Measurements from ENCODE around the gene RASSF5.
A peak's percentile ranks its signal among the peaks of the same experiment; 100 is the strongest.

RASSF5 gene, protein sequence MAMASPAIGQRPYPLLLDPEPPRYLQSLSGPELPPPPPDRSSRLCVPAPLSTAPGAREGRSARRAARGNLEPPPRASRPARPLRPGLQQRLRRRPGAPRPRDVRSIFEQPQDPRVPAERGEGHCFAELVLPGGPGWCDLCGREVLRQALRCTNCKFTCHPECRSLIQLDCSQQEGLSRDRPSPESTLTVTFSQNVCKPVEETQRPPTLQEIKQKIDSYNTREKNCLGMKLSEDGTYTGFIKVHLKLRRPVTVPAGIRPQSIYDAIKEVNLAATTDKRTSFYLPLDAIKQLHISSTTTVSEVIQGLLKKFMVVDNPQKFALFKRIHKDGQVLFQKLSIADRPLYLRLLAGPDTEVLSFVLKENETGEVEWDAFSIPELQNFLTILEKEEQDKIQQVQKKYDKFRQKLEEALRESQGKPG

DNA sequence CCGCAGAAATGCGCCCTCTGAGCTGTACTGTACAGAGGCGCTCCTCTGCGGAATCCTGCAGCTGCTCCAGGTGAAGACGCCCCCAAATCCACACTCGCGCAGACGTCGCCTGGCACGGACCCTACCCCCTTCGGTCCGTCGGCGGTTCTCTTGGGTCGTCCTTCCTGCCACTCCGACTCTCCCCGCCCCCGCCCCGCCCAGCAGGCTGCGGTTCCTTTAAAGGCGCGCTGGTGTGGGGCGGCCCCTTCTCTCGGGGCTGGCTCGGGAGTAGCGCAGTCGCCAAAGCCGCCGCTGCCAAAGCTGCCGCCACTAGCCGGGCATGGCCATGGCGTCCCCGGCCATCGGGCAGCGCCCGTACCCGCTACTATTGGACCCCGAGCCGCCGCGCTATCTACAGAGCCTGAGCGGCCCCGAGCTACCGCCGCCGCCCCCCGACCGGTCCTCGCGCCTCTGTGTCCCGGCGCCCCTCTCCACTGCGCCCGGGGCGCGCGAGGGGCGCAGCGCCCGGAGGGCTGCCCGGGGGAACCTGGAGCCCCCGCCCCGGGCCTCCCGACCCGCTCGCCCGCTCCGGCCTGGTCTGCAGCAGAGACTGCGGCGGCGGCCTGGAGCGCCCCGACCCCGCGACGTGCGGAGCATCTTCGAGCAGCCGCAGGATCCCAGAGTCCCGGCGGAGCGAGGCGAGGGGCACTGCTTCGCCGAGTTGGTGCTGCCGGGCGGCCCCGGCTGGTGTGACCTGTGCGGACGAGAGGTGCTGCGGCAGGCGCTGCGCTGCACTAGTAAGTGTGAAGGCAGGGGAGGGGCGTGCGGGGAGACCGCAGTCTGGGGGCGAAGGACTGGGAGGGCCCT, at the start of gene RASSF5:
TSS of gene RASSF5 (plus strand) at position 248 of the 846 bp plus-strand sequence. CDS start at position 320, 72 bp downstream.
- peak; percentile 89 for DNase-seq

DNA sequence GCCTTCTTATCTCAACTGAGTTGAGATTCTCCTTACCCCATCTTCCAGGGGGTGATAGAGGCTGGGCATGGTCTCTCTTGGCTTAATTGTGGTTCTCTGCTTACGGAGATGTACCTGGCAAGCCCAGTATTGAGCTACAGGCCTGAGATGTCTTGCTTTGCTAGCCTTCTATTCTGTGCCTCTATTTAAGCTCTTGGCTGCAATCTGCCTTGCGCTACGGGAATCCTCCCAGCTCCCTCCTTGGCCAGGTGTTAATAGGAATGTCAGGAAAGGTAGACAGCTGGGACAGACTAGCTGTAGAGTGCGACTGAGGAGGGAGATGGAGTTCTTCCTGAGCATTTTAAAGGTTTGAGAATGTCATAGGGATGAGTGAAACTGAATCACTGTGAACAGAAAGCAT, 47.6 kb upstream of the RASSF5 start:
- ATAC-seq (no peak), DNase-seq (no peak)

More for the DNA sequence above, at the start of gene RASSF5:
- peak; percentile 71 for ATAC-seq

DNA sequence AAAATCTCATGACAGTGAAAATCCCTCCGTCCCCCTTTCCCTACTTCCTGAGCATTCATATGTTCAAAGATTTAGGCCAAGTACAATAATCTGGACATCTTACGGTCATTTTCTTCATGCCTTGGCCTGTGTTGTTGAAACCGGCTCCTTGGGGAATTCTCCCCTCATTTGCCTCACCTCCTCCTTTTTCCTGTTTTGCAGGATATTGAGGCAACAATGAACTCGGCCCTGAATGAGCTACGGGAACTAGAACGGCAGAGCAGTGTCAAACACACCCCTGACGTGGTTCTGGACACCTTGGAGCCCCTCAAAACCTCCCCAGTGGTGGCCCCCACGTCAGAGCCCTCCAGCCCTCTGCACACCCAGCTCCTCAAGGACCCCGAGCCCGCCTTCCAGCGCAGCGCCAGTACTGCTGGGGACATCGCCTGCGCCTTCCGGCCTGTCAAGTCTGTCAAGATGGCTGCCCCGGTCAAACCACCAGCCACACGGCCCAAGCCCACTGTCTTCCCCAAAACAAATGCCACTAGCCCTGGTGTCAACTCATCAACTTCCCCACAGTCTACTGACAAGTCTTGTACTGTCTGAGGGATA, 46.4 kb upstream of the RASSF5 start:
- ATAC-seq (no peak), DNase-seq (no peak)

DNA sequence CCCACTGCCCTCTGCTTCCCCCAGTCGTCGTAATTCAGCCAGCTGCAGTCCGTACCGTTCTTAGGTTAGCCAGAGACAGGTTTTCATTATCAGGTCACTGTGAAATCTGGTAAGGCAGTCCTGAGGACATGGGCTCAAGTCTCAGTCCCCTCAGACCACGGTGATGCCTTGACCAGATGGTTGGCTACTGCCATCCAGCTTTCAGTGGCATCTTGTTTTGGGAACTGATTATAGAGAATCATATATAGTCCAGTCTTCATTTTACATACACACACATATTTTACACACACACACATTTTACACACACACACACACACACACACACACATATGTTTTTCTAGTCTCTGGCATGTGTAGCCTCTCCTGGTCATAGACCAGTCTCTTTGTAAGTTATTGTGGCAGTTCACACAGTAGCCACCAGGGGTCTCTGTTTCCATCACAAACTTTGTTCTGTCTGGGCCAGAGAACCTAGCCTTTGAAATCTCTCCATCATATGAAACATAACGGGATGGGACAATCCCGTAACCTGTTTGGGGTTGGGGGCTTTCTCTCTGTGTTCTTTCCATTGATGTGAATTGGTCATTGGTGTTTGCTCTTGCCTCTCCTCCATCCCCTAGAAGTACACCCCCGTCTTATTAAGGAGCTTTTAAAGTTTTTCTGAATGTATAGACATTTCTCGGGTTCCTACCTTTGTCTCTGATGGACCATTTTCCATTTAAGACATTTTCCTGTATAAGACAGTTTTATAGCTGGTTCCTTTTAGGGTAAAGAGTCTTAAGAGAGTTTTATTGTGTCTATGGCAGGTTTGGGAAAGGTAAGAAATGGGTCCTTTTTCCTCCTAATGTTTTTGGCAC, 45.5 kb upstream of the RASSF5 start:
- ATAC-seq (peak; percentile 56), DNase-seq (peak; percentile 78)

DNA sequence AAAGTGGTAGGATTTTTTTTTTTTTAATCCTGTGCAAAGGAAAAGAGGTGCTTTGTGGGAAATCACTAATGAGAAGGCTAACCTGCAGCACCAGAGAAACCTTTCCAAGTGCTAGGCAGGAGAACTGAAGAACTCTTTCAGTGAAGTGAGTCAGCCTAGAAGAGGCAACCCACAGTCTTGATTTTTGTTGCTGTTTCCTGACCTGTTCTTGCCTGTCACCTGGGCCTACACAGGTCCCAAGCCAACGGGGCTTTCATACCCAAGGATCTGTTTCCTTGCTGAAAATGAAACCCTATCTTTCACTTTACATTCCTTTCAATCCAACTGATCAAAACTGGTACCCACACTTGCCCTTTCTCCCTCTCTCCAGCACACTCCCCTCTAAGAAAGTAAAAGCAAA, 44.2 kb upstream of the RASSF5 start:
- peak; percentile 47 for ATAC-seq
- DNase-seq, result no peak

DNA sequence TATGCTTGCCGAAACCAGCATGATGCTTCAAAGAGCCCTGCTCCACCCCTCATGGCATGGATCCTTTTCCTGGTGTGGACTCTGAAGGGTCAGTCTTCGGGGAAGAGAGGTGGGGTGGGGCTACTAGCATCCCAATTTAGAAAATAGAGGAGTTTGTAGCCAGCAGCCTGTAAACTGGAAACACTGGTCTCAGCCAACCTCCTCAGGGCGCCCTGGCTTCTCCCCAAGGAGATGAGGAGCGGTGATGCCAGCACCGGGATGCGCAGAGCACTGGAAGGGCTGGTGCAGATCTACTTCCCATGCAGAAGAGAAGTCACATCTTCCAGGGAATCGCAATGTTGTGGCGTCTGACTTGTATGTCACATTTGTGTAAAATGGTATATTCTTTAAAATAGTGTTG, 43.4 kb upstream of the RASSF5 start:
- ATAC-seq (no peak), DNase-seq (no peak)

DNA sequence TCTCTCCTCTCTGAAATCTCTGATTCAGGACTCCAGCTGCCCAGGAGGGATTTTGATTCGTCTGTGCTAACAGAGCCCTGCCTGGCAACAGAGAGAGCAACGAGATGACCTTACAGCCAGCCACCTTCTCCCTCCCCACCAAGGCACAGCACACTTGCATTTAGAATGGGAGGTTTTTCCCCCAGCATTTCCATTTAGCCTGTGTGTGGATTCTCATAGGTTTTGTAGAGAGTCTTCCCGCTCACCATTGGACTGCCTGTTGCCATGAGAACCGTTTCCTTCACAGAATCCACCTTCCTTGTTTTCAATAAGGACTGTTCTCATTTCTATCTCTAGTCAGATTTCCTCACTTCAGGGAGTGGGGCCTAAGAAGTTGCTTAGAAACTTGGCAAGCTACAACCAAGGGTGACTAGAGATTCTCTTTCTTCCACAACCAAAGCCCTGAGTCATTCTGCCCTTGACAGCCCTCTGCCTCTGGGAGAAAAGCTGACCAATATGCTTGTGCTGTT, 42.8 kb upstream of the RASSF5 start:
- DNase-seq (no peak), ATAC-seq (peak; percentile 30)

DNA sequence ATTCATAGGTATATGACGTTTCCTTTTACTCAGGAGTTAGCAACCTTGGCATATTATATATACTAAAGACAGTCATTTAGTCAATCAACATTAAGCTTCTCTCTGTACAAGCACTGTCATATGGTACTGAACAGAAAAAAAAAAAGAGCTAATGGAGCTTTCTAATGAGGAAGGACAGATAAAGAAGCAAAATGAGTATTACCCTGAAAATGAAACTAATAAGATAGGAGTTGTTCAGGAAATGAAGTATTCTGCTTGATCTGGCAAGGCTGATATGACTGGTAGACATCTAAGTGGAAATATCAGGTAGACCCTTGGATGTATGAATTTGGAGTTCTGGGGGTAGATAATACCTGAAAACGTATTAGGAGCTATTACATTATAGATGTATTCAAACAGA, 41.4 kb upstream of the RASSF5 start:
- ATAC-seq, result no peak
- DNase-seq, result no peak

DNA sequence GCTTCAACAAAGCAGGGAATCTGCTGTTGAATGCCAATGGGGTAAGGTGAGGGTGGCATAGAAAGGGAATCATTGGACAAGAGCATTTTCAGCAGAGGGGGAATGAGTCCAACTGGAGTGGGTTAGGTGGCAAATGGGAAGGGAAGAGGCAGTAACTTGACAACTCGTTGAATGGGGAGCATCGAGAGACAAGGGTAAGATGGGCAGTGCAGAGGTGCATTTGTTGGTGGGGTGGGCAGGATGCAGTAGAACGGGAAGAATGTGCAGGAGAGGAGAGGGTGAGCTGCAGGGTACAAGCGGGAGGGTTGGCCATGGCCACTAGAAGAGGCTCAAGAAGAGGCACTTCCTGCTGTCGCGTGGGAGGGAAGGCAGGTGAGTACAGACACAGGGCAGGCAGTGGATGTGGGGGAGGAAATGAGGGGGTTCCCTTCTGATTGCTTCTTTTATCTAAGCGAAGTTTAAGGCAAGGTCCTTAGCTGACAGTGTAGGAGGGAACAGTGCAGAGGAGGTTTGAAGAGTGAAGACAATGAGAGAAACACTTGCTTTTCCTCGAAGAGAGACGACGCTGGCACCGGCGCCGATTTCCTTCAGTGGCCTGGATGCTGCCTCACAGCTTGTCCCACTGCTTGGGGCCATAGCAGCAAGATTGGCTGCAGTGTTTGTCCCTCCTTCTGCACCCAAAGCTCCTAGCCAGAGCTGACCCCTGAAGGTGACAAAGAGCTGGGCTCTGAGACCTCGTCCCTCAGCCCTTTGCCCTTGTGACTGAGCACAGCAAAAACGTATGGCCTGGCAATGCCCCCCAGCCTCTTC, 40.3 kb upstream of the RASSF5 start:
- DNase-seq, result peak; percentile 26
- ATAC-seq, result no peak

DNA sequence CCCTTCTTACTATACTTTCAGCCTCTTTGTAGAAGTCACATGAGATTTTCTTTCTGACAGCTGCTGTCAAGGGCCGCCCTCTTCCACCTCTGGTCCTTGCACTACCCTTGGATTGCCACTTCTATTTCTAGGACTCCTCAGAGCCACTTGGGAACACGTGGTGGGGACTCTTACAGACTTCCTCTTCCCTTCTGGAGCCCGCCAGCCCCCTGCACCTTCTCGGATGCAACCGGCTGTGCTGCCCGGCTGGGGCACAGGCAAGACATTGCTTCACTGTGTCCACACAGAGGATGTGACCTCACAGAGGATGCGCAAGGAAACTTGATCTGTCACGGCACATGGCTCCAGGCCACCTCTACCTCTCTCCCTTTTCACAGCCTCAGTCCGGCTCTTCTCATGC, 39.4 kb upstream of the RASSF5 start:
- DNase-seq (peak; percentile 35), ATAC-seq (no peak)

DNA sequence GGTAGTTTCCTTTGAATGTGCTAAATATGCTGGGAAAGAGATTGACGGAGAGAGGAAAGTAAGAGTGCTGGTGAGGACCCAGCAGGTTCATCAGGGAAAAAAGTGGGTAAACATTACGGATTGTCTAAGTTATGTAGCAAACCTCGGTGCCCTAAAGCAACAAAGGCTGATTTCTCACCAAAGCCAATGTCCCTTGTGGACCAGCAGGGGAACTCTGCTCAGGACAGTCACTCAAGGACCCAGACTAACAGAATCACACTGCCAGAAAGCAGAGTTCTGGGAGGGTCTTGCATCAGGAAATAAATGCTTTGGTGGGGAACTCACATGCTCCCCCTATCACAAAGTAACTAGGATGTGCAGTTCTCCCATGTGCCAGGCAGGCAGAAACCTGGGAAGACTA, 38.8 kb upstream of the RASSF5 start:
- DNase-seq, result no peak
- ATAC-seq, result no peak

DNA sequence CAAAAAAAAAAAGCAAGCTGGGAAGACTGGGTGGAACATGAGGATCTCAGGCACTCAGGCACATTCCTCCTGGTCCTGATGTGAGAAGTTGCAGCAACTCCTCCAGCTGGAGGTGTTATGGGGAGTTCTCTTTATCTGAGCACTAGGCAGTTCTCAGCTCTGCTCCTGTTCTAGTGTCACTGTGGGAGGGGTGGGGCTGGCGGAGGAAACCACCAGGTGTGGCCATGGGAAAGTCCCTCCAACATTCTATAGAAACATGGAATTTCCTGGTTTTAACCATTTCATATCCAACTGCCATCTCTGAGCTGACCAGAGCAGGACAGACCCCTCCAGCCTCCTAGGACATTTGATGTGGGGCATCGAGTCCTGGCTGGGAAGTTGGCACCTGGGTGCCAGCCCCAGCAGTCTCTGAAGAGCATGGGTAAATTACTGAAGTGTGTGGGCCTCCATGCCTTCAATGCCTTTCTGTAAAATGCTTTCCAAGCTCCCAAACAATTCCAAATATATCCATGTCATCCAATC, 37.9 kb upstream of the RASSF5 start:
- DNase-seq (peak; percentile 37), ATAC-seq (no peak)

DNA sequence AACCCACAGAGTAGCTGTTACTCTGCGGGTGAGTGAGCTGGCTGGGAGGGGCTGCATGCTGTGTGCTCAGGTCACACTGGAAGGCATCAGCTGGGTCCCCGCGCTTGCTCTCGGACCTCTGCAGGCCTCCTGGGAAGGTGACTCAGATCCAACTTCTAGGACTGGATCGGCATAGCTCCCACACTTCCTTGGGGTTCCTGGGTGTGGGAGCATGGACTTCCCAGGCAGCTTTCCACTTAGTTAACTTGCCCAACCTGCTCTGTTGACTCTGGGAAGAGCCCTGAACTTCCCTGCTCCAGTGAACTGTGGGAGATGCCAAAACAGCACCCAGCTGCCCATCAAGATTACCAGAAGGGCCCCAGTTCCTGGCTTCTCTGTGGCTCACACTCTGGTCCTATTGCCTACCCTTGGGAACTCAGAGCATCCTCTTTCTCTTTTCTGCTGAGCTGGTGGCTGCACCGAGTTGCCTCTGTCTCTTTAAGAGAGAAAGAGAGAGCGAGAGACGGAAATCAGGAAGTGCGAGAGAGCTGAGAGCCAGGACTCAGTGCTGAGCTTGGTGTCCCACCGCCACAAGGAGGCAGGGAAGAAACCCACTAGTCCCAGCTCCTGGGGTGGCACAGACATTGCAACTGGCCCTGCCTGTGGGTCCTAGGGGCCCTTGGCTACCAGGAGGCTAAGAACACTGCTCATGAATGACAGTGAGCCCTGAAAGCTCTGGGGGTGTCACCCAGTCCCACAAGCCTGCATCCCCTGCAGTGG, 37.2 kb upstream of the RASSF5 start, which contains the start of gene IKBKE:
TSS of gene IKBKE (plus strand) at position 544 of the 759 bp plus-strand sequence. CDS start 2,752 bp downstream, outside the sequence.
- DNase-seq, result peak; percentile 58
- peak; percentile 51 for ATAC-seq

DNA sequence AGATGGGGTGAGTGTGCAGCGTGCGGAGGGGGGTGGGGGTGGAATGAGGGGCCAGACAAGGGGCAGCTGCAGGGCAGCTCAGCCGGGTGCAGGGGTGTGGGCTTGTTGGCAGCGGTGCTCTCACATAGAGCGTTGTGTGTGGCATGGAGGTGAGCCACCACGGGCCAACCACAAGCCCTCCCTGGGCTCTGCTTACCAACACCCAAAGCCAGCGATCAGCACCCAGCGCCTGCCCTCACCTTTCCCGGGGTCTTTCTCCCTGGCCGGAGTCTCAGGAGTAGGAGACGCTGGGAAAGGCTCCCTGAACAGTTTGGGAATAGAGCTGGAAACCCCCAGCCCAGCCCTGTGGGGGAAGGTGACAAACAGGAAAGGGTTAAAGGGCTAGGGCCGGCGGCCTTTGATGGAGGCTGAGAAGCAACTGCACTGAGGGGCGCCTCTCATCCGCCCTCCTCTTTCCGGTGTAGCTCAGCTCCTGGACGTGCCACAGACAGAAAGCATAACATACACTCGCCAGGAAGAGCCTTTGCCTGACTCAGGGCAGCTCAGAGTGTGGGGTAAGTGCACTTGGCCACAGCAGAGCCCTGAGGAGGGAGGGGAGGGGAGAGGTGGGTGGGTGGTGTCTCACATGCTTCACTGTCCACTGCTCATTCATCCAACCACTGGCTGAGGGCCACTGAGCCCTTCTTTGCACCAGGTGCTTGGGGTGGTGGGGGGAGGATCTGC, 36.5 kb upstream of the RASSF5 start:
- DNase-seq, result peak; percentile 70
- ATAC-seq, result peak; percentile 75

DNA sequence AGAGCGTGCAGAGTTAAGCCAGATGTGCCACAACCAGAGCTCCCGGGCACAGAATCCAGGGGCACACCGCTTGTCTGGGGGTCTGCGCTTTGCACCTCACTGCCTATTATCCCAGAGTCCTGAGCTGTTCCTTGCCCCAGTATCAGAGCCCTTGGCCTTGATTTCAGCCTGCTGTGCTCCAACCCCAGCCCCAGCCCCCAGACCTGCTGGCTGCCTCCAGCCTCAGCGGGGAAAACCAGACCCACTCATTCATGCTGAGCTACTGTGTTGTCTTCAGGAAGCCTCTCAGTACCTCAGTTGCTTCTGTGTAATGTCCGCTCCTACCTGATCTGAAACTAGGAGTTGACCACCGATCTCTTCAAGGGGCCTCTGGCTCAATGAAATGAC, 35.9 kb upstream of the RASSF5 start:
- peak; percentile 50 for DNase-seq
- peak; percentile 20 for ATAC-seq

DNA sequence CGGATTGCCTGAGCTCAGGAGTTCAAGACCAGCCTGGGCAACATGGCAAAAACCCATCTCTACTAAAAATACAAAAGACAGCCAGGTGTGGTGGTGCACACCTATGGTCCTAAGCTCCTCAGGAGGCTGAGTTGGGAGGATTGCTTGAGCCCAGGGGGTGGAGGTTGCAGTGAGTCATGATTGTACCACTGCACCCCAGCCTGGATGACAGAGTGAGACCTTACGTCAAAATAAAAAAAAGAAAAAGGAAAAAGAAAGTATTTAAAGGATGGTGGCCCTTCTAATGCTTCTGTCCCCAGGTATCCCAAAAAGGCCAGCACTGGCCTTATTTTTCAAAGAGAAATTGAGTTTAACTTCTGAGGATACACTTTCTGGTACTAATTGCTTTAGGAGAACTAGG, 35.3 kb upstream of the RASSF5 start:
- DNase-seq, result peak; percentile 44
- ATAC-seq, result no peak

DNA sequence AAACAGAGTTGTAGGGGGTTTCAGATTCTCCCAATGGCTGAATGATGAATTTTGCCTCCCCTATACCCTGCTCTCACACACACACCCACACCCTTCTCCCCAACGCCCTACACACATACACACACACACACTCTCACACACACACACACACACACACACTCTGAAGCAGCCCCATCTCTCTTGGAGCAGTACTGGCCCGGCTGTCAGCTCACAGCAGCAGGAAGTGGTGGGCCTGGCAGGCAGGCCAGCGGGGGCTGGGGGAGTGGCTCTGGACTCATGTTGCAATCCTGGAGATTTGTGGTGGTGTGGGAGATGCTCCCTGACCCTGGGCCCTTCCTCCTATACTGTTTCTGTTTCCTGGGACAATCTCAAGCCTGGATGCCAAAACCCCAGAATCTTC, 34.9 kb upstream of the RASSF5 start:
- ATAC-seq (no peak), DNase-seq (peak; percentile 43)

DNA sequence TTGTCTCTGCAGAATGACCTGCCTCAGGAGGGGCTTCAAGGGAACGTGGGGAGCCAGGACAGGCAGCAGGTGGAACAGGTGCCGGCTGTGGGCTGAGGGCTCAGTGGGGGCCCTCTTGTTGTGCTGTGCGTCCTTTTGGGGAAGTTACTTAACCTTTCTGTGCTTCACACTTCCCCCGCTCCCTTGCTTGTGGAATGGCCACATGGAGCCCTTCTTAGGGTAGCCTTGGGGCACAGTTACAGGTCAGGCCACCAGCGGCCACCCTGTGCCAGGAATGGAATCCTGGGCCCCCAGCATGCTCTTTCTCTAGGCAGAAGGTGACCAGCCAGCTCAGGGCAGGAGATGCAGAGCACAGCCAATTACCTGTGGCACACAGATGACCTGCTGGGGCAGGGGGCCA, 34.4 kb upstream of the RASSF5 start:
- ATAC-seq (no peak), DNase-seq (no peak)

DNA sequence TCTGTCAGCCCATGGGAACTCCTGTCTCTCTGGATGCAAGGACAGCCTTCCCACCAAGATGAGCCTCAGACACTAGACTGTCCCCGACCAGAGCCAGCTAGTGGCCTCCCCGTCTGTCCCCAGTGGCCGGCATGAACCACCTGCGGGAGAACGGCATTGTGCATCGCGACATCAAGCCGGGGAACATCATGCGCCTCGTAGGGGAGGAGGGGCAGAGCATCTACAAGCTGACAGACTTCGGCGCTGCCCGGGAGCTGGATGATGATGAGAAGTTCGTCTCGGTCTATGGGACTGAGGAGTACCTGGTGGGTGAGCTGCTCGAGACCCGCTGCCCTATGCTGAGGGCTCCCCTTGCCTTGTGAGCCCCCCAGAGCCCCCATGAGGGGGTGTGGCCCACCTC, 31.3 kb upstream of the RASSF5 start:
- ATAC-seq, result no peak
- DNase-seq, result no peak
